GM19043 (cell line): ENCODE results near the gene TRH.
"Not testable (repeated sequence)": the region's sequence is repeated elsewhere in the genome, so short reads cannot be mapped to it uniquely, and the experiment has no call there.

Source experiments
- ATAC-seq: cut with Tn5 transposase; IDR thresholded peaks from one replicate; pipeline ENCODE4 v1.9.1; 2021; ENCODE audit warnings: low read depth; ENCODE audit not compliant: unreplicated experiment

The TRH gene

GRCh38 chr3:129962600-129962999, 11.9 kb upstream of the TRH start:
- ATAC-seq, result no peak

- no peak for ATAC-seq
Observed at GRCh38 chr3:129965937-129966336, 8.6 kb upstream of the TRH start.

GRCh38 chr3:129966876-129967275, 7.6 kb upstream of the TRH start:
- no peak for ATAC-seq

- ATAC-seq, result no peak
Observed at GRCh38 chr3:129967761-129968160, 6.8 kb upstream of the TRH start.

GRCh38 chr3:129971351-129972052, 3.0 kb upstream of the TRH start:
- no peak for ATAC-seq

DNA sequence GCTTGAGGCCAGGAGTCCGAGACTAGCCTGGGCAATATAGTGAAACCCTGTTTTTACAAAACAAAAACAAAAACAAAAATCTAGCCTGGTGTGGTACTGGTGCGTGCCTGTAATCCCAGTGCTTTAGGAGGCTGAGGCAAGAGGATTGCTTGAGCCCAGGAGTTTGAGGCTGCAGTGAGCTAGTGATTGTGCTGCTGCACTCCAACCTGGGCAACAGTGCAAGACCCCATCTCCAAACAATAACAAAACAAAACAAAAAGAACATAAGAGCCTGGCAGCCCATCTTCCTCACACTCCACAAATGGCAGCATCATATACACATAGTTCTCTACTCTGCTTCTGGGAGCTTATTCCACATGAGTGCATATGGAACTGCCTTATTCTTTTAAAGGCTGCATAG, 2.2 kb upstream of the TRH start:
- no peak for ATAC-seq

DNA sequence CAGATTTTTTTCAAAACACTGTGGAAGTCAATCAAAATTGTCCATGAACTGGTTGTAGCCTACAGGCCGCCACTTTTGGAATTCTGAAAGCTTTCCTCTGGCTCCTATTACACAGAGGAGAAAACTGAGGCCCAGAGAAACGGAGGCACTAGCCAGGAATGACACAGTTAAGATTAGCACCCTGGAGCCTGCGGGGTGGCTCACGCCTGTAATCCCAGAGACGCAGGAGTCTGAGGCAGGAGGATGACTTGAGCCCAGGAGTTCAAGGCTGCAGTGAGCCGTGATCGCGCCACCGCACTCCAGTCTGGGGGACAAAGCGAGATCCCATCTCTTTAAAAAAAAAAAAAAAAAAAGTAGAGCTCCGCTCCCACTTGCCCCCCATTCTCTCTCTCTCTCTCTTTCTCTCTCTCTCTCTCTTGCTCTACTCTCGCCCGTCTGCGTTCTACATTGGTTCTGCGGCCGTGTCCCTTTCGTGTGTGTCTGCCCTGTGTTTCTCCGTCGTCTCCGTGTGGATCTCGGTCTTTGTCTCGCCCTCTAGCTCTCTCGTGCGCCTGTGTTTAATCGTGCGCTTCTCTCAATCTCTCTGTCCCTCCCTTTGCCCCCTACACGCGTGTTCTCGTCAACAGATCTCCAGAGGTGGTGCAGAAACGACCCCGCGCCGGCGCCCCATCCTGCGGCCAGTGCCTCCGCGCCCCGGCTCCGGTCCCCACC, 512 bp upstream of the TRH start:
- ATAC-seq, result no peak

- no peak for ATAC-seq
Observed at GRCh38 chr3:129974833-129975704, 549 bp downstream of the TRH start.

GRCh38 chr3:129975705-129976048, 1.2 kb downstream of the TRH start:
- ATAC-seq, result no peak

DNA sequence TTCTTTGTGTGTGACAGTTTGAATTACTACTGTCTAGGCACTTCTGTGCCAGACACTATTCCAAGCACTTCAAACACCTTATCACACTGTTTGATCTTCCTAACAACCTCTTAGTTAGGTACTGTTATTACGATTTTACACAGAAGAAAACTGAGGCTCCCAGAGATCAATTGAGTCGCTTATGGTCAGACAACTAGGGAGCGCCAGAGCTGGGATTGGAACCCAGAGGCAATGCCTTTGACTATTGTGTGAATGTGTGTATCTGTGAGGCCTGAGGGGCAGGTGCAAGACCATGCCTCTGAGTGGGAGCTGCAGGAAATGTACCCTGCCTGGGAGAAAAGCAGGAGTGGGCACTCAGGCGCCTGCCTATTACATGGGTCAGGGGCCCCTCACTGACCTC, 1.8 kb downstream of the TRH start:
- no peak for ATAC-seq

GRCh38 chr3:129978123-129978522, 3.6 kb downstream of the TRH start:
- no peak for ATAC-seq

GRCh38 chr3:129979905-129980304, 5.4 kb downstream of the TRH start:
- ATAC-seq, result no peak

GRCh38 chr3:129983561-129983960, 9.0 kb downstream of the TRH start:
- ATAC-seq, result no peak

- no peak for ATAC-seq
Observed at GRCh38 chr3:129984125-129984524, 9.6 kb downstream of the TRH start.

- ATAC-seq, result no peak
Observed at GRCh38 chr3:129985113-129985512, 10.6 kb downstream of the TRH start.

- ATAC-seq, result no peak
Observed at GRCh38 chr3:129988429-129988828, 13.9 kb downstream of the TRH start.

- no peak for ATAC-seq
Observed at GRCh38 chr3:129989414-129989813, 14.9 kb downstream of the TRH start.

DNA sequence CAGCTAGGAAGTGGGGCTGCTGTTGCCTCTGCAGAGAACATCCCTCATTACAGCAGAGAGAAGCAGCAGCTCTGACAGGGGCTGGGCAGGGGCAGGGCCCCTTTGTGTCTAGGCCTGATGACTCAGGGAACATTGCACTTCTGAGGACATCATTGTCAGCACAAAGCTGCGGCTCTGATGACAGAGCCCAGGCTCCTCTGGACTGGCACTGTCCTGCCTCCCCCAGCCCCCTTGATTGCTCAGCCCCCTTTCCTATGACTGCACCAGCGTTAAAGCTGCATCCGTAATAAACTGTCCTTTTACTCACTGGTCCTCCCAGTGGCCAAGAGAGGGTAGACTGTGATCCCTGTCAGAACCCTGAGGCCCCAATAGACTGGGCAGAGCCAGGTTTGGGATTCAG, 18.3 kb downstream of the TRH start:
- no peak for ATAC-seq

DNA sequence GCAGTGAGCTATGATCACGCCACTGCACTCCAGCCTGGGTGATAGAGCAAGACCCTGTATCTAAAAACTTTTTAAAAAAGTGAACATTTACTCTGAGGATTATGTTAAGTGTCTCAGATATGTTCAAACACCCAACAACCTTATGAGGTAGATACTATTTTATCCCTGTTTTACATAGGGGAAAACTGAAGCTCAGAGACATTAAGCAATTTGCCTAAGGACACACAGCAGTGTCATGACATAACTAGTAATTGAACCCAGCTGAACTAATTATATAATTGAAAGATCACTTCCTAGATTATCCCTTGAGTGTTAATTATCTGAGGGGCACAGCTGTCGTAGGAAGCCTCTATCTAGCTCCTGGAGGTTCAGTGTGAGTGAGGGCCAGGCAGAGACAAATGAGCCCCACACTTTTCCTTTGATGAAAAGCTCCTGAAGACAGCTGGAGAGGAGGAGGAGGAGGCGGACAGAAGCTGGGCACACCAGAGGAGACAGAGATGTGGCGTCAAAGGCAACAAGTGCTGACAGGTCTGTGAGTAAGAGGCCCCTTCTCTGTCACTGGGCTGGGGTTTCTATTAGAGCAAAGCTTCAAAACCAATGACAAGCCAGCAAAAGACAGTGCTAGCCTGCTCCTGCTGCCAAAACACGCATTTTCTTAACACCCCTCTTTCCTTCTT, 20.5 kb downstream of the TRH start:
- no peak for ATAC-seq

- ATAC-seq, result no peak
Observed at GRCh38 chr3:129996073-129996472, 21.6 kb downstream of the TRH start.

GRCh38 chr3:129999176-129999575, 24.7 kb downstream of the TRH start:
- ATAC-seq, result not testable (repeated sequence)
